Superior temporal gyrus (tissue), 1 donor: ENCODE results near the gene MYH11.
"Not testable (repeated sequence)": the region's sequence is repeated elsewhere in the genome, so short reads cannot be mapped to it uniquely, and the experiment has no call there.

Experiments used
- DNase-seq: peaks from one replicate; pipeline ENCODE4 v3.0.0-alpha.2; 2016; ENCODE audit errors: extremely low spot score

Gene MYH11

GRCh38 chr16:15876503-15876902, 19.7 kb upstream of the MYH11 start:
- DNase-seq: no peak

GRCh38 chr16:15874745-15875314, 18.0 kb upstream of the MYH11 start:
- peak; percentile 78 for DNase-seq

GRCh38 chr16:15873737-15874136, 16.9 kb upstream of the MYH11 start:
- DNase-seq: no peak

- DNase-seq: no peak
These were observed 16.5 kb upstream of the MYH11 start for GRCh38 chr16:15873301-15873700.

GRCh38 chr16:15870011-15870410, 13.2 kb upstream of the MYH11 start:
- DNase-seq: no peak

- DNase-seq: no peak
These were observed 9.6 kb upstream of the MYH11 start for GRCh38 chr16:15866451-15866850.

- DNase-seq: no peak
These were observed 8.9 kb upstream of the MYH11 start for GRCh38 chr16:15865742-15866141.

GRCh38 chr16:15864939-15865338, 8.1 kb upstream of the MYH11 start:
- DNase-seq: no peak

GRCh38 chr16:15861996-15862395, 5.2 kb upstream of the MYH11 start:
- DNase-seq: no peak

- DNase-seq: no peak
These were observed 2.3 kb upstream of the MYH11 start for GRCh38 chr16:15858921-15859668.

GRCh38 chr16:15857724-15858560, 1.1 kb upstream of the MYH11 start:
- DNase-seq: no peak

- DNase-seq: no peak
These were observed 646 bp downstream of the MYH11 start for GRCh38 chr16:15856182-15856581.

GRCh38 chr16:15855704-15856003, 1.2 kb downstream of the MYH11 start:
- no peak for DNase-seq

- DNase-seq: no peak
These were observed 1.7 kb downstream of the MYH11 start for GRCh38 chr16:15854906-15855703.

- DNase-seq: no peak
These were observed 2.8 kb downstream of the MYH11 start for GRCh38 chr16:15854061-15854460.

- DNase-seq: no peak
These were observed 3.8 kb downstream of the MYH11 start for GRCh38 chr16:15853021-15853420.

GRCh38 chr16:15850555-15850954, 6.3 kb downstream of the MYH11 start:
- not testable (repeated sequence) for DNase-seq

GRCh38 chr16:15849209-15849981, 7.4 kb downstream of the MYH11 start:
- no peak for DNase-seq

GRCh38 chr16:15847611-15848175, 9.1 kb downstream of the MYH11 start:
- DNase-seq: no peak

- no peak for DNase-seq
These were observed 10.3 kb downstream of the MYH11 start for GRCh38 chr16:15846510-15846909.
